Naive thymus-derived CD4-positive, alpha-beta T cell (primary cell): Measurements from ENCODE around the gene RNF126. TPM values are rescaled to one million over a fixed set of nuclear protein-coding genes. Genes with fewer than 3 reads are reported as not detected.

Experiments used
- ATAC-seq: fragments of 150-1000 bp; cut with Tn5 transposase; 2 replicates; pipeline ENCODE4 v1.10.0; 2021; ENCODE audit warnings: mild to moderate bottlenecking, moderate library complexity
- CTCF ChIA-PET: fragments of 350-600 bp; sonication (Branson Sonifier 250); formaldehyde crosslinking; loops from one replicate; lab custom pipeline; 2021; ENCODE audit warnings: antibody characterized with exemption; lab: Charles Lee
- POLR2A ChIA-PET: fragments of 350-600 bp; sonication (Branson Sonifier 250); formaldehyde crosslinking; loops from one replicate; lab custom pipeline; 2021; ENCODE audit warnings: antibody characterized with exemption, inconsistent platforms; lab: Charles Lee
- DNase-seq, 9 donors: peaks; one replicate each; pipeline versions ENCODE4 v3.0.0 to v3.0.0-alpha.2; 2020 to 2022; ENCODE audit warnings: mixed read lengths in 1 of 9
- H3K27ac ChIP-seq: one replicate; pipeline ENCODE4 v1.7.0; 2013; ENCODE audit warnings: mild to moderate bottlenecking, low read depth, low read length, moderate library complexity
- H3K27me3 ChIP-seq, 2 donors: one replicate each; pipeline ENCODE4 v1.7.0; 2013; ENCODE audit warnings: low read length in 2 of 2, mild to moderate bottlenecking in 2 of 2, moderate library complexity in 2 of 2; ENCODE audit not compliant: control insufficient read depth in 2 of 2, insufficient read depth in 2 of 2
- H3K36me3 ChIP-seq, 3 experiments: 1 replicate in 2 of 3; 2 replicates in 1 of 3; pipeline ENCODE4 v1.7.0; 2013; ENCODE audit warnings: low read length in 3 of 3, mild to moderate bottlenecking in 3 of 3, moderate library complexity in 1 of 3; ENCODE audit not compliant: insufficient read depth in 3 of 3, control insufficient read depth in 2 of 3
- H3K4me1 ChIP-seq, 2 donors: one replicate each; pipeline ENCODE4 v1.7.0; 2013; ENCODE audit warnings: low read length in 2 of 2, mild to moderate bottlenecking in 2 of 2, moderate library complexity in 1 of 2; ENCODE audit not compliant: control insufficient read depth in 2 of 2, insufficient read depth in 2 of 2
- H3K4me3 ChIP-seq: 2 replicates; pipeline ENCODE4 v1.7.0; 2013; ENCODE audit warnings: mild to moderate bottlenecking, low read length
- H3K9me3 ChIP-seq, 3 experiments: 1 replicate in 2 of 3; 2 replicates in 1 of 3; pipeline ENCODE4 v1.7.0; 2013; ENCODE audit warnings: low read length in 3 of 3; ENCODE audit not compliant: control insufficient read depth in 2 of 3
- H3K27ac Mint-ChIP-seq, 9 donors: one replicate each; pipeline ENCODE4 v1.8.0; 2020 to 2022; ENCODE audit warnings: mixed read lengths in 9 of 9, mild to moderate bottlenecking in 8 of 9, moderate library complexity in 5 of 9, inconsistent platforms in 2 of 9
- H3K27me3 Mint-ChIP-seq, 5 donors: one replicate each; pipeline ENCODE4 v1.8.0; 2021 to 2022; ENCODE audit warnings: mixed read lengths in 5 of 5, mild to moderate bottlenecking in 1 of 5
- H3K36me3 Mint-ChIP-seq, 5 donors: one replicate each; pipeline ENCODE4 v1.8.0; 2020 to 2022; ENCODE audit warnings: mixed read lengths in 5 of 5, mild to moderate bottlenecking in 3 of 5, inconsistent platforms in 1 of 5
- H3K4me1 Mint-ChIP-seq, 7 donors: one replicate each; pipeline ENCODE4 v1.8.0; 2020 to 2022; ENCODE audit warnings: mixed read lengths in 7 of 7, mild to moderate bottlenecking in 3 of 7, inconsistent platforms in 1 of 7
- H3K4me3 Mint-ChIP-seq, 10 donors: one replicate each; pipeline ENCODE4 v1.8.0; 2020 to 2022; ENCODE audit warnings: mild to moderate bottlenecking in 10 of 10, mixed read lengths in 10 of 10, moderate library complexity in 6 of 10, inconsistent platforms in 2 of 10
- H3K9me3 Mint-ChIP-seq, 11 donors: one replicate each; pipeline ENCODE4 v1.8.0; 2020 to 2022; ENCODE audit warnings: mixed read lengths in 11 of 11, mild to moderate bottlenecking in 4 of 11, inconsistent platforms in 1 of 11, moderate library complexity in 1 of 11
- intact Hi-C, 2 donors: fragments of 100-400 bp; cut with micrococcal nuclease; formaldehyde crosslinking; loops; one replicate each; pipeline ENCODE4 v1.15.1; 2023
- polyA plus RNA-seq, 2 donors: library from polyadenylated mRNA; unstranded; fragments of 300-500 nt; fragmentation: Illumina TruSeq; gene quantifications; one replicate each; pipeline ENCODE4 v1.2.3, GENCODE V29; 2021
- total RNA-seq, 6 experiments: library from RNA in 5 of 6; stranded (reverse) in 5 of 6; gene quantifications; 1 replicate in 5 of 6; 2 replicates in 1 of 6; pipeline ENCODE4 v1.2.3 and lab custom pipeline; 2021 to 2026

The RNF126 gene
- total and polyA plus RNA-seq, 7 experiments from 2014 or later = 55.3 to 110 (median 96.0) TPM

DNA sequence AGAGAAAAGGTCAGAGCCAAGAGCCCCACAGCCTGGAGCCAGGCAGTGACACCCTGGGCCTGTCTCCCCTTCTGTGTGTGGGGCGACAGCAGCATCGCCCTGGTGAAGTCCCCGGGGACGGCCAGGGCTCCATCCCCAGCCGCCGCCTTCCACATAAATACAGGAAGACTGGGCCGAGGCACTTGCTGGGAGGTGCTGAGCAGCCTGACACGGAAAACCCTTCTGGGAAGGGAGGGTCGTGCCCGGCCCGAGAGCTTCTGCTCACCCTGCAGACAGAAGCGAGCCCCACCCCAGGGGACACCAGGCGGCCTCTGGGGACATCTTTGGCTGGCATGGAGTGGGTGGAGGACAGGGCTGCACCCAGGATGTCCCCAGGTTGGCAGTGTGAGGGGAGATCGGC is 18.2 kb downstream of the RNF126 start:
- Histone ChIP-seq H3K9me3 (no peaks in the 10 kb centered on the region), H3K4me3 (no peak overlapping the region), H3K27me3 (no peaks in the 10 kb centered on the region), H3K36me3 (peaks cover 0 to 53% (median 6%) of the 10 kb centered on the region in 3 experiments), H3K27ac (no peak overlapping the region), H3K4me1 (peaks cover 0 to 3% of the 10 kb centered on the region in 2 donors)
- DNase-seq (no peak), ATAC-seq (no peak)
- peaks cover 0 to 4% (median 0%) of the 10 kb centered on the region in 5 donors for H3K36me3 Mint-ChIP-seq
- no peaks in the 10 kb centered on the region for H3K9me3 Mint-ChIP-seq
- H3K4me3 Mint-ChIP-seq = no peak overlapping the region
- H3K27ac Mint-ChIP-seq = peak overlapping the region in 1 of 9 donors; percentile 66
- intact Hi-C loops = no loop called here
- ChIA-PET POLR2A (no interaction called here), CTCF (interaction anchor here (0.5 kb wide), 1 partner anchor 35 kb away, joined by 3 read pairs; no protein-coding TSS in a partner anchor)
- H3K4me1 Mint-ChIP-seq = peaks cover 0 to 6% (median 0%) of the 10 kb centered on the region in 7 donors
- H3K27me3 Mint-ChIP-seq = no peaks in the 10 kb centered on the region

DNA sequence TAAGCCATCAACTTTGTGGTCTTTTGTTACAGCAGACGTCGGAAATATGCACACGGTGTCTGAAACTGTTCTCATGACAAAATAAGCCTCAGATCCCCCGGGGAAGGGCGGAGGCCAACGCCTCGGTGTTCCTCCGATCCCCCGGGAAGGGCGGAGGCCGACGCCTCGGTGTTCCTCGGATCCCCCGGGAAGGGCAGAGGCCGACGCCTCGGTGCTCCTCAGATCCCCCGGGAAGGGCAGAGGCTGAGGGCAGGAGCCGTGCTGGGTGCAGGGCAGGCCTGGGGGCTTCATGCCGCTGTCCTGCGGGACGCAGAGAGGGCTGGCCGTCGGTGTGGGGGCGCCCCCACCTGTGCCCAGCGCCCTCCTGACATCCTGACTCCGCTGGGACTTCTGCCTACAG is 18.7 kb downstream of the RNF126 start:
- Histone ChIP-seq H3K27me3 (no peaks in the 10 kb centered on the region), H3K9me3 (no peaks in the 10 kb centered on the region), H3K4me3 (no peak overlapping the region), H3K27ac (no peak overlapping the region), H3K36me3 (peaks cover 0 to 49% (median 3%) of the 10 kb centered on the region in 3 experiments), H3K4me1 (peaks cover 1 to 4% of the 10 kb centered on the region in 2 donors)
- Mint-ChIP-seq H3K27me3 (peaks cover 0 to 1% (median 0%) of the 10 kb centered on the region in 5 donors), H3K4me1 (peaks cover 1 to 7% (median 2%) of the 10 kb centered on the region in 7 donors), H3K36me3 (peaks cover 0 to 4% (median 0%) of the 10 kb centered on the region in 5 donors), H3K9me3 (no peaks in the 10 kb centered on the region), H3K27ac (peak overlapping the region in 2 of 9 donors; percentile 43 to 51), H3K4me3 (no peak overlapping the region)
- ATAC-seq (no peak), DNase-seq (no peak)
- ChIA-PET CTCF (no interaction called here), POLR2A (no interaction called here)
- intact Hi-C loops = no loop called here

DNA sequence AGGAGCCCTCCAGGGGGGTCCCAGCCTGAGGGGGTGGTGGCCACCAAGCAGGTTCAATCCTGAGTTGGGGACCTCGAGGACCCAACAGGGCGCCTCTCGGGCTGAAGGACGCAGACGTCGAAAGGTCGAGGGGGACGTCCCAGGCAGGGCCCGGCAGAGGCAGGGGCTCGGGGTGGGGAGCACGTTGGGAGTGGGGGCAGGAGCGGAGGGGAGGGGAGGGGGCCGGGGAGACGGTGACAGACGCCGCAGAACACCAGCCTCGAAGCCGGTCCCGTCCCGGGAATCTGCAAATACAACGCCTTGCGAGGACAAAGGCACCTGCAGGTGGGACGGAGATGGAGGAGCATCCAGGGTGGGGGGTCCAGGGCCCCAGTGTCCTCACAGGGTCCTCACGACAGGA is 19.3 kb downstream of the RNF126 start:
- peaks cover 0 to 4% (median 0%) of the 10 kb centered on the region in 5 donors for H3K36me3 Mint-ChIP-seq
- DNase-seq = no peak
- no peak overlapping the region for H3K27ac Mint-ChIP-seq
- Histone ChIP-seq H3K4me3 (no peak overlapping the region), H3K9me3 (no peaks in the 10 kb centered on the region), H3K36me3 (peaks cover 0 to 43% (median 0%) of the 10 kb centered on the region in 3 experiments), H3K4me1 (peaks cover 7 to 10% of the 10 kb centered on the region in 2 donors), H3K27ac (no peak overlapping the region), H3K27me3 (no peaks in the 10 kb centered on the region)
- H3K4me1 Mint-ChIP-seq = peaks cover 5 to 11% (median 6%) of the 10 kb centered on the region in 7 donors
- intact Hi-C loops = no loop called here
- ATAC-seq = no peak
- POLR2A ChIA-PET = no interaction called here
- H3K4me3 Mint-ChIP-seq = no peak overlapping the region
- H3K27me3 Mint-ChIP-seq = peaks cover 0 to 3% (median 0%) of the 10 kb centered on the region in 5 donors
- CTCF ChIA-PET = no interaction called here
- no peaks in the 10 kb centered on the region for H3K9me3 Mint-ChIP-seq

DNA sequence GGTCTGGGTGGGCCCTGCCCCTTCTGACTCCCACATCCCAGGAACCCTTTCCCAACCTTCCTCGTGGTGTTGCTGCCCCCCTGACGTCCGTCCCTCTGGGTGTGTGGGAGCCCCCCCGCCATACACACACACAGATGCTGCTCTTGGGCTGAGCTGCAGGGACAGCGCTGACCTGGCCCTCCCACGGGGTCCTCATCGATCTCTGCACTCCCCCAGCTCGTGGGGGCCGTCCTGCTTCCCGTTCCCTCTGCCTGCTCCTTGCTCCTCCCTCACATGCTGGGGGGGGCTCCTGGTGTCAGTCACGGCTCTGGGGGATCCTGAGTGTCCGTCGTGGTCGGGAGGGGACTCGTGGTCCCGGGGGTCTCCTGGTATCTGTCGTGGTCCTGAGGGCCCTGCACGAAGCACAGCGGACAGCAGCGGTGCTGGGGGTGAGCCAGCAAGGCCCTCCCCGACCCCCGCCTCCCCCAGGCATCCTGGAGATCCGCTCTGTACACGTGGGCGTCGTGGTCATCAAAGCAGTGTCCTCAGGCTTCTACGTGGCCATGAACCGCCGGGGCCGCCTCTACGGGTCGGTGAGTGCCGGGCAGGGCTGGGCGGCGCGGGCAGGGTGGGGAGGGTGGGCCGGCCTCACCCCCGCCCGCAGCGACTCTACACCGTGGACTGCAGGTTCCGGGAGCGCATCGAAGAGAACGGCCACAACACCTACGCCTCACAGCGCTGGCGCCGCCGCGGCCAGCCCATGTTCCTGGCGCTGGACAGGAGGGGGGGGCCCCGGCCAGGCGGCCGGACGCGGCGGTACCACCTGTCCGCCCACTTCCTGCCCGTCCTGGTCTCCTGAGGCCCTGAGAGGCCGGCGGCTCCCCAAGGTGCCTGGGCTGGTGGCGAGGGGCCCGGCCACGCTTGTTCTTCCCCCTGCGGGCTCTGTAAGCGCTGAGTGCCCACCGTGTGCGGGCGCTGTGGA is 20.0 kb downstream of the RNF126 start:
- no peaks in the 10 kb centered on the region for H3K27me3 ChIP-seq
- ATAC-seq (no peak), DNase-seq (no peak)
- ChIA-PET CTCF (no interaction called here), POLR2A (no interaction called here)
- H3K36me3 ChIP-seq = peaks cover 0 to 37% (median 0%) of the 10 kb centered on the region in 3 experiments
- H3K27me3 Mint-ChIP-seq = peaks cover 0 to 3% (median 0%) of the 10 kb centered on the region in 5 donors
- peaks cover 5 to 11% (median 6%) of the 10 kb centered on the region in 7 donors for H3K4me1 Mint-ChIP-seq
- no peak overlapping the region for H3K27ac Mint-ChIP-seq
- intact Hi-C loops = no loop called here
- H3K27ac ChIP-seq = no peak overlapping the region
- H3K36me3 Mint-ChIP-seq = peaks cover 0 to 4% (median 0%) of the 10 kb centered on the region in 5 donors
- peaks cover 10 to 15% of the 10 kb centered on the region in 2 donors for H3K4me1 ChIP-seq
- H3K9me3 ChIP-seq = no peaks in the 10 kb centered on the region
- H3K9me3 Mint-ChIP-seq = no peaks in the 10 kb centered on the region
- H3K4me3 ChIP-seq = no peak overlapping the region
- no peak overlapping the region for H3K4me3 Mint-ChIP-seq

DNA sequence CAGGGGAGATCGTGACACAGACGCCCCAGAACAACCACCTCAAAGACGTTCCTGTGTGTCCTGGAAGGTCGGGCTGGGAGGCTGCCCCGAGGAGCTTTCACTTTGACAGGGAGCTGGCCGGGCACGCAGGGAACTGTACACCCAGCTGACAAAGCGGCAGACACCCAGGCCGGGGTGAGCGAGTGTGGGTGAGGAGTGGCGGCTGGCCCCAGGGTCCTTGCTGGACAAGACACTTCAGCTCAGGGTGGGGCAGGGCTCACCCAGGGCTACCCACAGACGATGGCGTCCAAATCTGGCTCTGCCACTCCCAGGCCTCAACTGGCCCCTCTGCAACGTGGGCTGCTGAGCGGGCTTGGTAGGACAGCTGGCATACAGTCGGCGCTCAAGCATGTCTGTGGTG is 21.3 kb downstream of the RNF126 start:
- Histone ChIP-seq H3K27ac (no peak overlapping the region), H3K4me3 (no peak overlapping the region), H3K27me3 (no peaks in the 10 kb centered on the region), H3K4me1 (peaks cover 10 to 15% of the 10 kb centered on the region in 2 donors), H3K9me3 (no peaks in the 10 kb centered on the region), H3K36me3 (peaks cover 0 to 24% (median 0%) of the 10 kb centered on the region in 3 experiments)
- intact Hi-C loops = no loop called here
- peaks cover 0 to 3% (median 0%) of the 10 kb centered on the region in 5 donors for H3K27me3 Mint-ChIP-seq
- DNase-seq (no peak), ATAC-seq (no peak)
- peaks cover 0 to 4% (median 0%) of the 10 kb centered on the region in 5 donors for H3K36me3 Mint-ChIP-seq
- H3K4me1 Mint-ChIP-seq = peaks cover 5 to 13% (median 6%) of the 10 kb centered on the region in 7 donors
- no peak overlapping the region for H3K27ac Mint-ChIP-seq
- H3K4me3 Mint-ChIP-seq = no peak overlapping the region
- H3K9me3 Mint-ChIP-seq = no peaks in the 10 kb centered on the region
- ChIA-PET POLR2A (interaction anchor here (0.7 kb wide), 1 partner anchor 14 kb away, joined by 3 read pairs; no protein-coding TSS in a partner anchor), CTCF (no interaction called here)

DNA sequence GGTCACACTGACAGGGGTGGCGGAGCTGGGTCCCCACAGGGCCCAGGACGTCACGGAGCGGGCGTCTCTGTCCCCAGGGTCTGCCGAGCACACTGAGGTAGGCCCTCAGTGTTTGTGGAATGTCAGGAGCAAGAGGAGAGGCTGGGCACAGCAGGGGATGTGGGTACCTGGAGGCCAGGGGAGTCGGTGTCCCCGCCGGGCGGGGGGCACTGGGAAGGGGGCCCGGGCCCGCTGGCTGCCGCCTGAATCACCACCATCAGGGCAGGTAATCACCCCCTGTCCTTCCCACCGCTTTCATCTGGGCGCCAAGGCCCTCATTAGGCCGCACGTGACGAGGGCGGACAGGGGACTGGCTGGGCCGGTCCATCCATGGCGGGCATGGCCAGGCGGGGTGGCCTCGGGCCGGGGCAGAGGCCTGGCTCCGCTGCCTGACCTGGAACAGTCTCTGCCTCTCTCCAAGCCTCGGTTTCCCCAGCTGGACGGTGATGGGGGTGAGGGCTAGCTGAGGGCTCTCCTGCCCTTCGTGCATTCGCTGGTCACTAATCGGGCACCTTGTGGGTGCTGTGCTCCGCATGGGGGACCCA is 22.3 kb downstream of the RNF126 start:
- H3K27ac ChIP-seq = peak overlapping the region; percentile 45
- peaks cover 0 to 14% (median 0%) of the 10 kb centered on the region in 3 experiments for H3K36me3 ChIP-seq
- no peaks in the 10 kb centered on the region for H3K9me3 Mint-ChIP-seq
- peak overlapping the region in 2 of 10 donors; percentile 9 to 16 for H3K4me3 Mint-ChIP-seq
- CTCF ChIA-PET = interaction anchor here (0.7 kb wide), 1 partner anchor 99 kb away, joined by 3 read pairs; no protein-coding TSS in a partner anchor
- DNase-seq = no peak
- POLR2A ChIA-PET = interaction anchor here (0.6 kb wide), 1 partner anchor 439 kb away, joined by 3 read pairs; no protein-coding TSS in a partner anchor
- peaks cover 5 to 13% (median 6%) of the 10 kb centered on the region in 7 donors for H3K4me1 Mint-ChIP-seq
- peak overlapping the region in 1 of 9 donors; percentile 81 for H3K27ac Mint-ChIP-seq
- no peaks in the 10 kb centered on the region for H3K9me3 ChIP-seq
- no peak for ATAC-seq
- intact Hi-C loops = no loop called here
- H3K27me3 ChIP-seq = no peaks in the 10 kb centered on the region
- H3K4me3 ChIP-seq = no peak overlapping the region
- H3K27me3 Mint-ChIP-seq = peaks cover 0 to 3% (median 0%) of the 10 kb centered on the region in 5 donors
- H3K4me1 ChIP-seq = peaks cover 10 to 15% of the 10 kb centered on the region in 2 donors
- H3K36me3 Mint-ChIP-seq = no peaks in the 10 kb centered on the region
